OCI-LY7 (cell line): ENCODE measurements around the gene GRIA1.

Source experiments
- CTCF ChIP-seq: fragments of 200-600 bp; sonication (generic); conservative IDR thresholded peaks from 2 replicates; pipeline ENCODE4 v1.5.1; 2014; ENCODE audit warnings: mild to moderate bottlenecking, antibody characterized with exemption, low read length, moderate library complexity, mixed read lengths
- EZH2phosphoT487 ChIP-seq: fragments of 200-600 bp; sonication (generic); IDR thresholded peaks from 2 replicates; pipeline ENCODE4 v1.6.1; 2018; ENCODE audit warnings: low read depth, borderline replicate concordance, mild to moderate bottlenecking, mixed run types, antibody characterized with exemption, low read length, moderate library complexity, mixed read lengths

GRCh38 chr5:153699035-153699434 is 208.6 kb downstream of the GRIA1 start:
- no peak for TF ChIP-seq CTCF
- TF ChIP-seq EZH2phosphoT487: no peak
